HCEC 1CT (cell line): Measurements from ENCODE around the gene USP17L20.
"Not testable (repeated sequence)": the region's sequence is repeated elsewhere in the genome, so short reads cannot be mapped to it uniquely, and the experiment has no call there.

ENCODE experiments used
- DNase-seq: peaks from one replicate; pipeline ENCODE4 v3.0.0-alpha.2; 2017

Gene USP17L20, protein sequence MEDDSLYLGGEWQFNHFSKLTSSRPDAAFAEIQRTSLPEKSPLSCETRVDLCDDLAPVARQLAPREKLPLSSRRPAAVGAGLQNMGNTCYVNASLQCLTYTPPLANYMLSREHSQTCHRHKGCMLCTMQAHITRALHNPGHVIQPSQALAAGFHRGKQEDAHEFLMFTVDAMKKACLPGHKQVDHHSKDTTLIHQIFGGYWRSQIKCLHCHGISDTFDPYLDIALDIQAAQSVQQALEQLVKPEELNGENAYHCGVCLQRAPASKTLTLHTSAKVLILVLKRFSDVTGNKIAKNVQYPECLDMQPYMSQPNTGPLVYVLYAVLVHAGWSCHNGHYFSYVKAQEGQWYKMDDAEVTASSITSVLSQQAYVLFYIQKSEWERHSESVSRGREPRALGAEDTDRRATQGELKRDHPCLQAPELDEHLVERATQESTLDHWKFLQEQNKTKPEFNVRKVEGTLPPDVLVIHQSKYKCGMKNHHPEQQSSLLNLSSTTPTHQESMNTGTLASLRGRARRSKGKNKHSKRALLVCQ

DNA sequence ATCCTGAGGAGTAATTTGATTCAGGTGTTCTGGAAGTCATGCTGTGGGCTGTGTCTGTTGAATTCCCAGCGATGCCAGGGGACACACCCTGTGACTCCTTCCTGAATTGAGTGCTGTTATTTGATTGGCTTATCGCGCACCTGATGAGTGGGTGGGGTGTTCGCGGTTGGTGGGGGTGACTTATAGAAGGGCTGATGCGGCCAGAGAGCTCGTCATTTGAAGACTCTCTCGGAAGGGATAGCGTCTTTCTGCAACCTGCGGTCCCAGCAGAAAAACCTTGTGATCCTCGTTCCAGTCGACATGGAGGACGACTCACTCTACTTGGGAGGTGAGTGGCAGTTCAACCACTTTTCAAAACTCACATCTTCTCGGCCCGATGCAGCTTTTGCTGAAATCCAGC, at the start of gene USP17L20:
Gene USP17L20, plus strand, starts transcription at position 301 of the 400 bp plus-strand sequence. Its CDS starts 0 bp downstream, at position 301.
- not testable (repeated sequence) for DNase-seq

DNA sequence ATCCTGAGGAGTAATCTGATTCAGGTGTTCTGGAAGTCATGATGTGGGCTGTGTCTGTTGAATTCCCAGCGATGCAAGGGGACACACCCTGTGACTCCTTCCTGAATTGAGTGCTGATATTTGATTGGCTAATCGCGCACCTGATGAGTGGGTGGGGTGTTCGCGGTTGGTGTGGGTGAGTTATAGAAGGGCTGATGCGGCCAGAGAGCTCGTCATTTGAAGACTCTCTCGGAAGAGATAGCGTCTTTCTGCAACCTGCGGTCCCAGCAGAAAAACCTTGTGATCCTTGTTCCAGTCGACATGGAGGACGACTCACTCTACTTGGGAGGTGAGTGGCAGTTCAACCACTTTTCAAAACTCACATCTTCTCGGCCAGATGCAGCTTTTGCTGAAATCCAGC, 47.6 kb upstream of the USP17L20 start, which contains the start of gene USP17L10:
Gene USP17L10, plus strand, starts transcription at position 301 of the 400 bp plus-strand sequence. Its CDS starts 0 bp downstream, at position 301.
- DNase-seq = not testable (repeated sequence)

DNA sequence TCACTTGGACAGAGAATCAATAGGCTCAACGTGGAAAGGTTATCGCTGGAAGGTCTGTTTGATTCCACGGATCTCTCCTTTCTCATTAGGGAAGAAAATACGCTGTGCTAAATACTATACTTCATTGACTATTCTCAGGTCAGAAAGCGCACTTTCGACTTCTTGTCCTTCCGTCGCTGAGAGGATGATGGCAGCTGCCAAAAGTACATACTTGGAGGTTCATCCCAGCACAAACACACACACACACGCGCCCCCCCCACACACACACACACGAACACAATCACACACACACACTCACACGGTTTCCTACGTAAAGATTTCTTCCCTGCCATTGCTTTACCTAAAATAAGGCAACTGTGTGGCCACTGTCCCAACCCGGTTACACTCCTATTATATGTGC, 43.2 kb upstream of the USP17L20 start:
- DNase-seq = not testable (repeated sequence)

DNA sequence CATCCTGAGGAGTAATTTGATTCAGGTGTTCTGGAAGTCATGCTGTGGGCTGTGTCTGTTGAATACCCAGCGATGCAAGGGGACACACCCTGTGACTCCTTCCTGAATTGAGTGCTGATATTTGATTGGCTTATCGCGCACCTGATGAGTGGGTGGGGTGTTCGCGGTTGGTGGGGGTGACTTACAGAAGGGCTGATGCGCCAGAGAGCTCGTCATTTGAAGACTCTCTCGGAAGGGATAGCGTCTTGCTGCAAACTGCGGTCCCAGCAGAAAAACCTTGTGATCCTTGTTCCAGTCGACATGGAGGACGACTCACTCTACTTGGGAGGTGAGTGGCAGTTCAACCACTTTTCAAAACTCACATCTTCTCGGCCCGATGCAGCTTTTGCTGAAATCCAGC, 42.8 kb upstream of the USP17L20 start, which contains the start of gene USP17L11:
Gene USP17L11, plus strand, starts transcription at position 301 of the 400 bp plus-strand sequence. Its CDS starts 0 bp downstream, at position 301.
- DNase-seq = not testable (repeated sequence)

DNA sequence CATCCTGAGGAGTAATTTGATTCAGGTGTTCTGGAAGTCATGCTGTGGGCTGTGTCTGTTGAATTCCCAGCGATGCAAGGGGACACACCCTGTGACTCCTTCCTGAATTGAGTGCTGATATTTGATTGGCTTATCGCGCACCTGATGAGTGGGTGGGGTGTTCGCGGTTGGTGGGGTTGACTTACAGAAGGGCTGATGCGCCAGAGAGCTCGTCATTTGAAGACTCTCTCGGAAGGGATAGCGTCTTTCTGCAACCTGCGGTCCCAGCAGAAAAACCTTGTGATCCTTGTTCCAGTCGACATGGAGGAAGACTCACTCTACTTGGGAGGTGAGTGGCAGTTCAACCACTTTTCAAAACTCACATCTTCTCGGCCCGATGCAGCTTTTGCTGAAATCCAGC, 38.1 kb upstream of the USP17L20 start, which contains the start of gene USP17L12:
Gene USP17L12, plus strand, starts transcription at position 301 of the 400 bp plus-strand sequence. Its CDS starts 0 bp downstream, at position 301.
- DNase-seq = not testable (repeated sequence)

DNA sequence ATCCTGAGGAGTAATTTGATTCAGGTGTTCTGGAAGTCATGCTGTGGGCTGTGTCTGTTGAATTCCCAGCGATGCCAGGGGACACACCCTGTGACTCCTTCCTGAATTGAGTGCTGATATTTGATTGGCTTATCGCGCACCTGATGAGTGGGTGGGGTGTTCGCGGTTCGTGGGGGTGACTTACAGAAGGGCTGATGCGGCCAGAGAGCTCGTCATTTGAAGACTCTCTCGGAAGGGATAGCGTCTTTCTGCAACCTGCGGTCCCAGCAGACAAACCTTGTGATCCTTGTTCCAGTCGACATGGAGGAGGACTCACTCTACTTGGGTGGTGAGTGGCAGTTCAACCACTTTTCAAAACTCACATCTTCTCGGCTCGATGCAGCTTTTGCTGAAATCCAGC, 33.3 kb upstream of the USP17L20 start, which contains the start of gene USP17L13:
Gene USP17L13, plus strand, starts transcription at position 301 of the 400 bp plus-strand sequence. Its CDS starts 0 bp downstream, at position 301.
- DNase-seq = not testable (repeated sequence)

DNA sequence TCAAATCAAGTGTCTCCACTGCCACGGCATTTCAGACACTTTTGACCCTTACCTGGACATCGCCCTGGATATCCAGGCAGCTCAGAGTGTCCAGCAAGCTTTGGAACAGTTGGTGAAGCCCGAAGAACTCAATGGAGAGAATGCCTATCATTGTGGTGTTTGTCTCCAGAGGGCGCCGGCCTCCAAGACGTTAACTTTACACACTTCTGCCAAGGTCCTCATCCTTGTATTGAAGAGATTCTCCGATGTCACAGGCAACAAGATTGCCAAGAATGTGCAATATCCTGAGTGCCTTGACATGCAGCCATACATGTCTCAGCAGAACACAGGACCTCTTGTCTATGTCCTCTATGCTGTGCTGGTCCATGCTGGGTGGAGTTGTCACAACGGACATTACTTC, 27.7 kb upstream of the USP17L20 start:
- not testable (repeated sequence) for DNase-seq

DNA sequence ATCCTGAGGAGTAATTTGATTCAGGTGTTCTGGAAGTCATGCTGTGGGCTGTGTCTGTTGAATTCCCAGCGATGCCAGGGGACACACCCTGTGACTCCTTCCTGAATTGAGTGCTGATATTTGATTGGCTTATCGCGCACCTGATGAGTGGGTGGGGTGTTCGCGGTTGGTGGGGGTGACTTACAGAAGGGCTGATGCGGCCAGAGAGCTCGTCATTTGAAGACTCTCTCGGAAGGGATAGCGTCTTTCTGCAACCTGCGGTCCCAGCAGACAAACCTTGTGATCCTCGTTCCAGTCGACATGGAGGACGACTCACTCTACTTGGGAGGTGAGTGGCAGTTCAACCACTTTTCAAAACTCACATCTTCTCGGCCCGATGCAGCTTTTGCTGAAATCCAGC, 23.8 kb upstream of the USP17L20 start, which contains the start of gene USP17L15:
Gene USP17L15, plus strand, starts transcription at position 301 of the 400 bp plus-strand sequence. Its CDS starts 0 bp downstream, at position 301.
- not testable (repeated sequence) for DNase-seq

DNA sequence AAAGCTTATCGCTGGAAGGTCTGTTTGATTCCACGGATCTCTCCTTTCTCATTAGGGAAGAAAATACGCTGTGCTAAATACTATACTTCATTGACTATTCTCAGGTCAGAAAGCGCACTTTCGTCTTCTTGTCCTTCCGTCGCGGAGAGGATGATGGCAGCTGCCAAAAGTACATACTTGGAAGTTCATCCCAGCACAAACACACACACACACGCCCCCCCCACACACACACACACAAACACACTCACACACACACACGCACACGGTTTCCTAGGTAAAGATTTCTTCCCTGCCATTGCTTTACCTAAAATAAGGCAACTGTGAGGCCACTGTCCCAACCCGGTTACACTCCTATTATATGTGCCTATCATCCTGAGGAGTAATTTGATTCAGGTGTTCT, 19.5 kb upstream of the USP17L20 start:
- not testable (repeated sequence) for DNase-seq

DNA sequence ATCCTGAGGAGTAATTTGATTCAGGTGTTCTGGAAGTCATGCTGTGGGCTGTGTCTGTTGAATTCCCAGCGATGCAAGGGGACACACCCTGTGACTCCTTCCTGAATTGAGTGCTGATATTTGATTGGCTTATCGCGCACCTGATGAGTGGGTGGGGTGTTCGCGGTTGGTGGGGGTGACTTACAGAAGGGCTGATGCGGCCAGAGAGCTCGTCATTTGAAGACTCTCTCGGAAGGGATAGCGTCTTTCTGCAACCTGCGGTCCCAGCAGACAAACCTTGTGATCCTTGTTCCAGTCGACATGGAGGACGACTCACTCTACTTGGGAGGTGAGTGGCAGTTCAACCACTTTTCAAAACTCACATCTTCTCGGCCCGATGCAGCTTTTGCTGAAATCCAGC, 14.3 kb upstream of the USP17L20 start, which contains the start of gene USP17L17:
Gene USP17L17, plus strand, starts transcription at position 301 of the 400 bp plus-strand sequence. Its CDS starts 0 bp downstream, at position 301.
- DNase-seq = not testable (repeated sequence)

DNA sequence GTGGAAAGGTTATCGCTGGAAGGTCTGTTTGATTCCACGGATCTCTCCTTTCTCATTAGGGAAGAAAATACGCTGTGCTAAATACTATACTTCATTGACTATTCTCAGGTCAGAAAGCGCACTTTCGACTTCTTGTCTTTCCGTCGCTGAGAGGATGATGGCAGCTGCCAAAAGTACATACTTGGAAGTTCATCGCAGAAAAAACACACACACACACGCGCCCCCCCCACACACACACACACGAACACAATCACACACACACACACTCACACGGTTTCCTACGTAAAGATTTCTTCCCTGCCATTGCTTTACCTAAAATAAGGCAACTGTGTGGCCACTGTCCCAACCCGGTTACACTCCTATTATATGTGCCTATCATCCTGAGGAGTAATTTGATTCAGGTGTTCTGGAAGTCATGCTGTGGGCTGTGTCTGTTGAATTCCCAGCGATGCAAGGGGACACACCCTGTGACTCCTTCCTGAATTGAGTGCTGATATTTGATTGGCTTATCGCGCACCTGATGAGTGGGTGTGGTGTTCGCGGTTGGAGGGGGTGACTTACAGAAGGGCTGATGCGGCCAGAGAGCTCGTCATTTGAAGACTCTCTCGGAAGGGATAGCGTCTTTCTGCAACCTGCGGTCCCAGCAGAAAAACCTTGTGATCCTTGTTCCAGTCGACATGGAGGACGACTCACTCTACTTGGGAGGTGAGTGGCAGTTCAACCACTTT, 9.8 kb upstream of the USP17L20 start, which contains the start of gene USP17L18:
Gene USP17L18, plus strand, starts transcription at position 678 of the 728 bp plus-strand sequence. Its CDS starts 0 bp downstream, at position 678.
- DNase-seq = not testable (repeated sequence)

DNA sequence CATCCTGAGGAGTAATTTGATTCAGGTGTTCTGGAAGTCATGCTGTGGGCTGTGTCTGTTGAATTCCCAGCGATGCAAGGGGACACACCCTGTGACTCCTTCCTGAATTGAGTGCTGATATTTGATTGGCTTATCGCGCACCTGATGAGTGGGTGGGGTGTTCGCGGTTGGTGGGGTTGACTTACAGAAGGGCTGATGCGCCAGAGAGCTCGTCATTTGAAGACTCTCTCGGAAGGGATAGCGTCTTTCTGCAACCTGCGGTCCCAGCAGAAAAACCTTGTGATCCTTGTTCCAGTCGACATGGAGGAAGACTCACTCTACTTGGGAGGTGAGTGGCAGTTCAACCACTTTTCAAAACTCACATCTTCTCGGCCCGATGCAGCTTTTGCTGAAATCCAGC, 4.8 kb upstream of the USP17L20 start, which contains the start of gene USP17L19:
Gene USP17L19, plus strand, starts transcription at position 301 of the 400 bp plus-strand sequence. Its CDS starts 0 bp downstream, at position 301.
- DNase-seq = not testable (repeated sequence)

DNA sequence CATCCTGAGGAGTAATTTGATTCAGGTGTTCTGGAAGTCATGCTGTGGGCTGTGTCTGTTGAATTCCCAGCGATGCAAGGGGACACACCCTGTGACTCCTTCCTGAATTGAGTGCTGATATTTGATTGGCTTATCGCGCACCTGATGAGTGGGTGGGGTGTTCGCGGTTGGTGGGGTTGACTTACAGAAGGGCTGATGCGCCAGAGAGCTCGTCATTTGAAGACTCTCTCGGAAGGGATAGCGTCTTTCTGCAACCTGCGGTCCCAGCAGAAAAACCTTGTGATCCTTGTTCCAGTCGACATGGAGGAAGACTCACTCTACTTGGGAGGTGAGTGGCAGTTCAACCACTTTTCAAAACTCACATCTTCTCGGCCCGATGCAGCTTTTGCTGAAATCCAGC, 4.6 kb downstream of the USP17L20 start, which contains the start of gene USP17L21:
Gene USP17L21, plus strand, starts transcription at position 301 of the 400 bp plus-strand sequence. Its CDS starts 0 bp downstream, at position 301.
- DNase-seq = not testable (repeated sequence)

DNA sequence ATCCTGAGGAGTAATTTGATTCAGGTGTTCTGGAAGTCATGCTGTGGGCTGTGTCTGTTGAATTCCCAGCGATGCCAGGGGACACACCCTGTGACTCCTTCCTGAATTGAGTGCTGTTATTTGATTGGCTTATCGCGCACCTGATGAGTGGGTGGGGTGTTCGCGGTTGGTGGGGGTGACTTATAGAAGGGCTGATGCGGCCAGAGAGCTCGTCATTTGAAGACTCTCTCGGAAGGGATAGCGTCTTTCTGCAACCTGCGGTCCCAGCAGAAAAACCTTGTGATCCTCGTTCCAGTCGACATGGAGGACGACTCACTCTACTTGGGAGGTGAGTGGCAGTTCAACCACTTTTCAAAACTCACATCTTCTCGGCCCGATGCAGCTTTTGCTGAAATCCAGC, 9.4 kb downstream of the USP17L20 start, which contains the start of gene USP17L22:
Gene USP17L22, plus strand, starts transcription at position 301 of the 400 bp plus-strand sequence. Its CDS starts 0 bp downstream, at position 301.
- DNase-seq = not testable (repeated sequence)

DNA sequence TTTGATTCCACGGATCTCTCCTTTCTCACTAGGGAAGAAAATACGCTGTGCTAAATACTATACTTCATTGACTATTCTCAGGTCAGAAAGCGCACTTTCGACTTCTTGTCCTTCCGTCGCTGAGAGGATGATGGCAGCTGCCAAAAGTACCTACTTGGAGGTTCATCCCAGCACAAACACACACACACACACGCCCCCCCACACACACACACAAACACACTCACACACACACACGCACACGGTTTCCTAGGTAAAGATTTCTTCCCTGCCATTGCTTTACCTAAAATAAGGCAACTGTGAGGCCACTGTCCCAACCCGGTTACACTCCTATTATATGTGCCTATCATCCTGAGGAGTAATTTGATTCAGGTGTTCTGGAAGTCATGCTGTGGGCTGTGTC, 13.8 kb downstream of the USP17L20 start:
- not testable (repeated sequence) for DNase-seq
